K562 (cell line): ENCODE results near the gene LAT. TPM values are rescaled to one million over a fixed set of nuclear protein-coding genes. Genes with fewer than 3 reads are reported as not detected.

Source experiments
- ATAC-seq: fragments of 200-7000 bp; cut with Tn5 transposase; 3 replicates; pipeline ENCODE4 v1.9.1; 2020; ENCODE audit warnings: moderate library complexity
- BruUV-seq: library from RNA; stranded (reverse); fragments of 400-500 nt; replicated peaks from 2 replicates; lab custom pipeline; 2021; lab: Mats Ljungman, UMichigan
- CTCF ChIA-PET: fragments of 300-600 bp; formaldehyde crosslinking; extraction: SDS; loops from one replicate; lab custom pipeline; 2021; ENCODE audit warnings: low intra/inter-chr PET ratio; lab: Yijun Ruan, JAX
- POLR2A ChIA-PET: fragments of 300-600, 350-650 bp; sonication (Branson Sonifier 250); formaldehyde crosslinking; extraction: SDS; loops from one replicate; lab custom pipeline; 2021; ENCODE audit warnings: antibody characterized with exemption, inconsistent platforms; lab: Yijun Ruan, JAX
- DNase-seq, 4 experiments: peaks; one replicate each; pipeline versions ENCODE4 v3.0.0 to v3.0.0-alpha.2; 2011 to 2018; ENCODE audit warnings: low spot score in 3 of 4, mixed read lengths in 3 of 4; ENCODE audit errors: extremely low read depth in 1 of 4
- FAIRE-seq: peaks from 2 replicates; lab custom pipeline; 2011; peaks lifted over from hg19 to GRCh38; lab: Jason Lieb, UNC
- H2AFZ ChIP-seq: 2 replicates; pipeline ENCODE4 v1.6.0; 2011; ENCODE audit warnings: low read depth, low read length, control low read depth, inconsistent platforms
- H3K27ac ChIP-seq: fragments of 200-600 bp; 3 replicates; pipeline ENCODE4 v1.8.0; 2011; ENCODE audit warnings: low read depth, mild to moderate bottlenecking, control low read depth, inconsistent platforms, low read length, moderate library complexity, mixed read lengths; ENCODE audit errors: extremely low read depth
- H3K27me3 ChIP-seq, 2 experiments: fragments of 300-600 bp in 1 of 2; 2 replicates in 1 of 2; 3 replicates in 1 of 2; pipeline versions ENCODE4 v1.6.0 to v1.8.0; 2011; ENCODE audit warnings: inconsistent platforms in 2 of 2, low read length in 2 of 2, mild to moderate bottlenecking in 1 of 2, mixed read lengths in 1 of 2, moderate library complexity in 1 of 2; ENCODE audit not compliant: control insufficient read depth in 2 of 2, insufficient read depth in 2 of 2
- H3K36me3 ChIP-seq: fragments of 300-600 bp; 3 replicates; pipeline ENCODE4 v1.8.0; 2011; ENCODE audit warnings: mild to moderate bottlenecking, low read length, inconsistent platforms; ENCODE audit not compliant: control insufficient read depth, insufficient read depth
- H3K4me1 ChIP-seq, 2 experiments: fragments of 200-600 bp in 1 of 2; replicated peaks in 1 of 2; 2 replicates in 1 of 2; 3 replicates in 1 of 2; pipeline versions ENCODE4 v1.5.1 to v1.8.0; 2011; ENCODE audit warnings: inconsistent platforms in 2 of 2, low read length in 2 of 2, mild to moderate bottlenecking in 1 of 2, mixed read lengths in 1 of 2, moderate library complexity in 1 of 2; ENCODE audit not compliant: control insufficient read depth in 2 of 2, insufficient read depth in 2 of 2
- H3K4me2 ChIP-seq: 2 replicates; pipeline ENCODE4 v1.6.1; 2011; ENCODE audit warnings: low read length, control low read depth, inconsistent platforms, mixed read lengths; ENCODE audit not compliant: insufficient read depth
- H3K4me3 ChIP-seq: fragments of 200-600 bp; sonication (generic), shearing (Covaris generic); 2 replicates; pipeline ENCODE4 v1.5.1; 2016; ENCODE audit warnings: control low read depth, inconsistent platforms
- H3K79me2 ChIP-seq: fragments of 200-600 bp; 3 replicates; pipeline ENCODE4 v1.8.0; 2011; ENCODE audit warnings: low read length, inconsistent platforms; ENCODE audit not compliant: control insufficient read depth, insufficient read depth
- H3K9ac ChIP-seq, 2 experiments: 2 replicates each; pipeline versions ENCODE4 v1.6.0 to v1.6.1; 2011; ENCODE audit warnings: low read depth in 2 of 2, low read length in 2 of 2, control low read depth in 1 of 2, inconsistent platforms in 1 of 2, mild to moderate bottlenecking in 1 of 2, mixed read lengths in 1 of 2; ENCODE audit not compliant: insufficient read depth in 1 of 2
- H3K9me1 ChIP-seq: one replicate; pipeline ENCODE4 v1.6.0; 2011; ENCODE audit warnings: inconsistent platforms, mild to moderate bottlenecking, low read length, moderate library complexity; ENCODE audit not compliant: control insufficient read depth, insufficient read depth
- H3K9me3 ChIP-seq: replicated peaks from 2 replicates; pipeline ENCODE4 v1.5.1; 2011; ENCODE audit warnings: low read depth, low read length, inconsistent platforms; ENCODE audit not compliant: control insufficient read depth, insufficient read depth
- H4K20me1 ChIP-seq: replicated peaks from 2 replicates; pipeline ENCODE4 v1.6.1; 2011; ENCODE audit warnings: low read length, inconsistent platforms, mixed read lengths; ENCODE audit not compliant: control insufficient read depth, insufficient read depth
- DPF2 ChIP-seq: fragments of 450-650 bp; IDR thresholded peaks from 2 replicates; pipeline ENCODE4 v1.6.1; 2016
- FOS ChIP-seq: IDR thresholded peaks from 3 replicates; pipeline ENCODE4 v1.6.1; 2011; ENCODE audit not compliant: insufficient read length; ENCODE audit errors: extremely low read depth
- GTF3C2 ChIP-seq: IDR thresholded peaks from 3 replicates; pipeline ENCODE4 v1.6.1; 2011; ENCODE audit warnings: borderline replicate concordance, mild to moderate bottlenecking, moderate library complexity; ENCODE audit not compliant: insufficient read length; ENCODE audit errors: extremely low read depth
- RBFOX2 ChIP-seq: fragments of 200-400 bp; formaldehyde crosslinking; IDR thresholded peaks from 2 replicates; pipeline ENCODE4 v1.6.1; 2017; ENCODE audit warnings: low read depth, mild to moderate bottlenecking, low read length, moderate library complexity
- RNF2 ChIP-seq: sonication (generic); IDR thresholded peaks from 2 replicates; pipeline ENCODE4 v1.6.1; 2016
- TAF9B ChIP-seq: fragments of 450-650 bp; IDR thresholded peaks from 2 replicates; pipeline ENCODE4 v1.6.1; 2018; ENCODE audit warnings: mild to moderate bottlenecking; ENCODE audit not compliant: partially characterized antibody
- ZC3H4 ChIP-seq: sonication (generic); formaldehyde crosslinking; IDR thresholded peaks from 2 replicates; pipeline ENCODE4 v1.9.0; 2021; ENCODE audit warnings: missing genetic modification reagents, borderline replicate concordance
- WGBS: fragments of 100-300 bp; shearing (Covaris generic); methylation state at CpG from one replicate; pipeline ENCODE4 v1.1.6; 2016; ENCODE audit warnings: low coverage, mixed read lengths; ENCODE audit not compliant: insufficient coverage; ENCODE audit errors: missing lambda C conversion rate; 5-methylcytosine and 5-hydroxymethylcytosine counted together
- in situ Hi-C: fragments of 300-500 bp; cut with MboI; formaldehyde crosslinking; loops from 4 replicates; pipeline ENCODE4 v1.15.0; 2018; ENCODE audit warnings: inconsistent platforms, mixed read lengths
- intact Hi-C: fragments of 100-400 bp; cut with micrococcal nuclease; formaldehyde crosslinking; loops from 2 replicates; pipeline ENCODE4 v1.14.2; 2022
- polyA plus RNA-seq, 8 experiments: library from polyadenylated mRNA; depleted of rRNA in 4 of 8; stranded (reverse) in 5 of 8; unstranded in 3 of 8; fragments of >200 nt; fragmentation: Nextera tagmentation in 2 of 8; fragmentation: Illumina TruSeq in 1 of 8; extraction: Ambion mirVana in 2 of 8; extraction: Trizol in 1 of 8; gene quantifications; 2 replicates each; pipeline versions ENCODE4 v1.2.1 to v1.2.3, GENCODE V29; 2011 to 2014; ENCODE audit warnings: inconsistent platforms in 1 of 8, missing spikeins in 1 of 8
- total RNA-seq, 7 experiments: library from RNA; depleted of rRNA in 6 of 7; stranded (reverse); fragments of >200 nt in 6 of 7; fragmentation: Illumina TruSeq in 2 of 7; extraction: Trizol in 2 of 7; gene quantifications; 2 replicates each; pipeline versions ENCODE4 v1.2.1 to v1.2.3, GENCODE V29; 2011 to 2021; ENCODE audit warnings: low replicate concordance in 1 of 7

LAT gene
- total and polyA plus RNA-seq, 9 of the 15 experiments (the other 6 are each of a cell fraction or from before 2014, with no cell fraction given): 0.40 to 4.2 (median 1.3) TPM

GRCh38 chr16:28951410-28951943, 33.4 kb upstream of the LAT start (continued):
- TF ChIP-seq DPF2 (peak; percentile 11; the same call in 1 of the 2 replicates), FOS (no peak), ZC3H4 (0 out of 2 replicates have a peak, but pooled peaks have one; percentile 25)

- H3K9me1 ChIP-seq: no peaks in the 10 kb centered on the region
- ChIA-PET POLR2A (interaction anchor here (0.6 to 1.4 kb wide), 3 partner anchors 10 to 15 kb away, joined by 3 to 4 read pairs (median 3); no protein-coding TSS in a partner anchor), CTCF (no interaction called here)
- H3K27me3 ChIP-seq: no peaks in the 10 kb centered on the region
- H3K4me2 ChIP-seq: no peak overlapping the region
- in situ Hi-C loops (loop anchor here (25.0 kb wide), 1 partner anchor 296 kb away; no protein-coding TSS in a partner anchor), intact Hi-C loops (no loop called here)
- H3K27ac ChIP-seq: no peak overlapping the region
- DNase-seq (no peak), ATAC-seq (no peak), FAIRE-seq (no peak)
- no peak overlapping the region for H2AFZ ChIP-seq
- peaks cover 14% of the 10 kb centered on the region for H3K79me2 ChIP-seq
- H4K20me1 ChIP-seq: peaks cover 5% of the 10 kb centered on the region; the same call in 1 of the 2 replicates
- peaks cover 91% of the 10 kb centered on the region for H3K36me3 ChIP-seq
- H3K4me1 ChIP-seq: no peaks in the 10 kb centered on the region
- TF ChIP-seq TAF9B (no peak), RBFOX2 (peak; percentile 19; the same call in 1 of the 2 replicates), GTF3C2 (no peak), RNF2 (no peak)
- 94% methylated on average over 8 of the region's 9 CpGs for WGBS
- no peak overlapping the region for H3K9ac ChIP-seq
- H3K4me3 ChIP-seq: no peak overlapping the region
- no peaks in the 10 kb centered on the region for H3K9me3 ChIP-seq
- no TSS peak for BruUV-seq
These were observed 26.6 kb upstream of the LAT start for GRCh38 chr16:28958216-28958615.
